ENCODE results near the gene NLRP3. TPM values are rescaled to one million over a fixed set of nuclear protein-coding genes. Genes with fewer than 3 reads are reported as not detected.
A peak's percentile ranks its signal among the peaks of the same experiment; 100 is the strongest.

NLRP3 gene
- total RNA-seq, 1 donor from 2014 or later, result under 0.01 TPM

- no peak for FAIRE-seq
- TF ChIP-seq, protein P1, sequence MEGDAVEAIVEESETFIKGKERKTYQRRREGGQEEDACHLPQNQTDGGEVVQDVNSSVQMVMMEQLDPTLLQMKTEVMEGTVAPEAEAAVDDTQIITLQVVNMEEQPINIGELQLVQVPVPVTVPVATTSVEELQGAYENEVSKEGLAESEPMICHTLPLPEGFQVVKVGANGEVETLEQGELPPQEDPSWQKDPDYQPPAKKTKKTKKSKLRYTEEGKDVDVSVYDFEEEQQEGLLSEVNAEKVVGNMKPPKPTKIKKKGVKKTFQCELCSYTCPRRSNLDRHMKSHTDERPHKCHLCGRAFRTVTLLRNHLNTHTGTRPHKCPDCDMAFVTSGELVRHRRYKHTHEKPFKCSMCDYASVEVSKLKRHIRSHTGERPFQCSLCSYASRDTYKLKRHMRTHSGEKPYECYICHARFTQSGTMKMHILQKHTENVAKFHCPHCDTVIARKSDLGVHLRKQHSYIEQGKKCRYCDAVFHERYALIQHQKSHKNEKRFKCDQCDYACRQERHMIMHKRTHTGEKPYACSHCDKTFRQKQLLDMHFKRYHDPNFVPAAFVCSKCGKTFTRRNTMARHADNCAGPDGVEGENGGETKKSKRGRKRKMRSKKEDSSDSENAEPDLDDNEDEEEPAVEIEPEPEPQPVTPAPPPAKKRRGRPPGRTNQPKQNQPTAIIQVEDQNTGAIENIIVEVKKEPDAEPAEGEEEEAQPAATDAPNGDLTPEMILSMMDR (IDR thresholded peaks at IDR 0.05; ENCODE audit: insufficient read depth, low read length, severe bottlenecking), result no peak
- Histone ChIP-seq H3K27me3 (ENCODE audit: control insufficient read depth, insufficient read depth, low read length) (no peaks in the 10 kb centered on the region), H3K36me3 (ENCODE audit: control insufficient read depth, insufficient read depth, low read length) (no peaks in the 10 kb centered on the region), H3K4me3 (ENCODE audit: low read depth, low read length) (no peak overlapping the region)
- DNase-seq (ENCODE audit: low read depth), result no peak
Measured at GRCh38 chr1:247411621-247412327, 4.2 kb upstream of the NLRP3 start.

- Histone ChIP-seq H3K27me3 (ENCODE audit: control insufficient read depth, insufficient read depth, low read length) (no peaks in the 10 kb centered on the region), H3K4me3 (ENCODE audit: low read depth, low read length) (no peak overlapping the region), H3K36me3 (ENCODE audit: control insufficient read depth, insufficient read depth, low read length) (no peaks in the 10 kb centered on the region)
- TF ChIP-seq, protein P1 (IDR thresholded peaks at IDR 0.05; ENCODE audit: insufficient read depth, low read length, severe bottlenecking), result no peak
- no peak for FAIRE-seq
- no peak for DNase-seq (ENCODE audit: low read depth)
Measured at GRCh38 chr1:247417831-247418230, 1.9 kb downstream of the NLRP3 start.

DNA sequence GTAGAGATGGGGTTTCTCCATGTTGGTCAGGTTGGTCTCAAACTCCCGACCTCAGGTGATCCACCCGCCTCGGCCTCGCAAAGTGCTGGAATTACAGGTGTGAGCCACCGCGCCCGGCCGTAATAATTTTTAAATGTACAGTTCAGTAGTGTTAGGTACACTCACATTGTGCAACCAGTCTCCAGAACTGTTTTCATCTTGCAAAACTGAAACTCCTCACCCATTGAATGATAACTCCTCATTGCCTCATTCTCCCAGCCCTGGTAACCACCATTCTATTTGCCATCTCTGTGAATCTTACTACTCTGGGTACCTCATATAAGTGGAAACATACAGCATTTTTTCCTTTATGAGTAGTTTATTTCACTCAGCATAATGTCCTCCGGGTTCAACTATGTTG, 3.4 kb downstream of the NLRP3 start:
- FAIRE-seq, result no peak
- H3K4me3 ChIP-seq (ENCODE audit: low read depth, low read length), result no peak overlapping the region
- TF ChIP-seq, protein P1 (IDR thresholded peaks at IDR 0.05; ENCODE audit: insufficient read depth, low read length, severe bottlenecking), result no peak
- H3K36me3 ChIP-seq (ENCODE audit: control insufficient read depth, insufficient read depth, low read length), result no peaks in the 10 kb centered on the region
- H3K27me3 ChIP-seq (ENCODE audit: control insufficient read depth, insufficient read depth, low read length), result no peaks in the 10 kb centered on the region
- no peak for DNase-seq (ENCODE audit: low read depth)

GRCh38 chr1:247421074-247421473, 5.1 kb downstream of the NLRP3 start:
- FAIRE-seq, result no peak

DNA sequence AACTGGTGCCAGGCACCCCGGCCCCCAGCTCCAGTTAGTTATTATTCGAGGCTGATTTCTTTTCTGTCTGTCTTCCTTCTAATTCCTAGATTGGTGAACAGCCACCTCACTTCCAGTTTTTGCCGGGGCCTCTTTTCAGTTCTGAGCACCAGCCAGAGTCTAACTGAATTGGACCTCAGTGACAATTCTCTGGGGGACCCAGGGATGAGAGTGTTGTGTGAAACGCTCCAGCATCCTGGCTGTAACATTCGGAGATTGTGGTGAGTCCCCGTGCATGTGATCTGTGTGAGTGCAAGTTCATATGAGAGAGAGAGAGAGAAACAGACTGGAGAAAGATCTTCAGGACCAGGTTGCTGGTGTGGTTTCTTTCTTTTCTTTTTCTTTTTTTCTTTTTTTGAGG, 13.5 kb downstream of the NLRP3 start:
- no peak for DNase-seq (ENCODE audit: low read depth)
- Histone ChIP-seq H3K4me3 (ENCODE audit: low read depth, low read length) (no peak overlapping the region), H3K27me3 (ENCODE audit: control insufficient read depth, insufficient read depth, low read length) (no peaks in the 10 kb centered on the region), H3K36me3 (ENCODE audit: control insufficient read depth, insufficient read depth, low read length) (no peaks in the 10 kb centered on the region)
- no peak for FAIRE-seq
- TF ChIP-seq, protein P1 (IDR thresholded peaks at IDR 0.05; ENCODE audit: insufficient read depth, low read length, severe bottlenecking), result no peak

More at GRCh38 chr1:247421074-247421473, 5.1 kb downstream of the NLRP3 start:
- Histone ChIP-seq H3K36me3 (ENCODE audit: control insufficient read depth, insufficient read depth, low read length) (no peaks in the 10 kb centered on the region), H3K27me3 (ENCODE audit: control insufficient read depth, insufficient read depth, low read length) (no peaks in the 10 kb centered on the region), H3K4me3 (ENCODE audit: low read depth, low read length) (no peak overlapping the region)
- DNase-seq (ENCODE audit: low read depth), result peak; percentile 34
- TF ChIP-seq, protein P1 (IDR thresholded peaks at IDR 0.05; ENCODE audit: insufficient read depth, low read length, severe bottlenecking), result no peak

DNA sequence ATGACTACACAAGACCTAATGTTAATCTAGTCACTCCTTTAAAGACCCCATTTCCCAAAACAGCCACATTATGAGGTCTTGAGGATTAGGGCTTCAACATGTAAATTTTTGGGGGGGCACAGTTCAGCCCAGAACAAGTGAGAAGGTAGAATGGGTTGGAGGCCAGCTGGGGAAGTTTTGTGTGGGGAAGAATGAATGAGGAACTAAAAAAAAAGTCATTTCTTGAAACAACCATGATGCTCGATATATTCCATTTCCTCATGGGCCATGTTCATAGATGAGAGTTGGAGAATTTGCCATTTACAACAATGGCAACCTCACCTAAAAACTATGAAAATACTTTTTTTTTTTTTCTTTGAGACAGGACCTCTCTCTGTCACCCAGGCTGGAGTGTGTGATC, 14.5 kb downstream of the NLRP3 start:
- H3K36me3 ChIP-seq (ENCODE audit: control insufficient read depth, insufficient read depth, low read length), result no peaks in the 10 kb centered on the region
- no peaks in the 10 kb centered on the region for H3K27me3 ChIP-seq (ENCODE audit: control insufficient read depth, insufficient read depth, low read length)
- no peak overlapping the region for H3K4me3 ChIP-seq (ENCODE audit: low read depth, low read length)
- TF ChIP-seq, protein P1 (IDR thresholded peaks at IDR 0.05; ENCODE audit: insufficient read depth, low read length, severe bottlenecking), result no peak
- FAIRE-seq (no peak), DNase-seq (ENCODE audit: low read depth) (no peak)

Data from bronchial epithelial cell (primary cell).